Right renal cortex interstitium (tissue), 3 donors: ENCODE data around the gene SFXN2. TPM values are rescaled to one million over a fixed set of nuclear protein-coding genes. Genes with fewer than 3 reads are reported as not detected.

ENCODE experiments used
- polyA plus RNA-seq, 3 donors: library from polyadenylated mRNA; unstranded; fragments of 120-200 nt; gene quantifications; one replicate each; pipeline ENCODE4 v1.2.1, GENCODE V29; 2013; ENCODE audit not compliant: insufficient read length in 3 of 3

SFXN2 gene
- polyA plus RNA-seq, 3 donors = 44.0 to 48.3 (median 47.1) TPM

Other genes starting within 250 kb of the SFXN2 start
- gene ACTR1A, start 211.9 kb upstream of the SFXN2 start, polyA plus RNA-seq = 10 to 100 TPM; 87.7 to 90.1 (median 89.2) TPM
- gene SUFU, start 210.7 kb upstream of the SFXN2 start, polyA plus RNA-seq = 10 to 100 TPM; 24.1 to 30.0 (median 27.6) TPM
- 100 to 1,000 TPM; 121 to 127 (median 121) TPM for gene TRIM8, start 70.2 kb upstream of the SFXN2 start, polyA plus RNA-seq
- 10 to 100 TPM; 31.9 to 35.1 (median 34.3) TPM for gene ARL3, start 239 bp upstream of the SFXN2 start, polyA plus RNA-seq
- 10 to 100 TPM; 44.3 to 45.4 (median 45.4) TPM for gene WBP1L, start 29.3 kb downstream of the SFXN2 start, polyA plus RNA-seq
- gene CYP17A1, start 122.8 kb downstream of the SFXN2 start, polyA plus RNA-seq = 1 to 10 TPM in 1 of 3 donors, under 1 TPM in 2; 0.78 to 2.6 (median 0.89) TPM
- 10 to 100 TPM; 63.0 to 64.9 (median 64.3) TPM for gene BORCS7, start 139.6 kb downstream of the SFXN2 start, polyA plus RNA-seq
- gene AS3MT, start 154.8 kb downstream of the SFXN2 start, polyA plus RNA-seq = 10 to 100 TPM; 19.2 to 22.8 (median 19.5) TPM
- gene CNNM2, start 203.7 kb downstream of the SFXN2 start, polyA plus RNA-seq = 10 to 100 TPM in 1 of 3 donors, 1 to 10 TPM in 2; 9.3 to 12.5 (median 9.5) TPM